AG09309 (cell line): ENCODE results near the gene ABCA4.
"Not testable (repeated sequence)": the region's sequence is repeated elsewhere in the genome, so short reads cannot be mapped to it uniquely, and the experiment has no call there.

Experiments used
- DNase-seq: peaks from one replicate; pipeline ENCODE4 v3.0.0-alpha.2; 2010; ENCODE audit warnings: low read depth
- H3K4me3 ChIP-seq: 2 replicates; pipeline ENCODE4 v1.5.1; 2011; ENCODE audit warnings: mild to moderate bottlenecking, low read depth, low read length, moderate library complexity; ENCODE audit not compliant: control insufficient read depth
- CTCF ChIP-seq: IDR thresholded peaks from 2 replicates; pipeline ENCODE4 v1.5.1; 2011; ENCODE audit warnings: mild to moderate bottlenecking, low read depth, low read length, inconsistent platforms; ENCODE audit not compliant: insufficient read depth, control insufficient read depth; ENCODE audit errors: missing control alignments

Gene ABCA4

GRCh38 chr1:94154989-94155388, 34.0 kb upstream of the ABCA4 start:
- H3K4me3 ChIP-seq, result no peak overlapping the region
- TF ChIP-seq CTCF, result no peak
- no peak for DNase-seq

GRCh38 chr1:94153133-94153532, 32.2 kb upstream of the ABCA4 start:
- no peak for TF ChIP-seq CTCF
- DNase-seq, result no peak
- H3K4me3 ChIP-seq, result no peak overlapping the region

- H3K4me3 ChIP-seq, DNase-seq: not testable (repeated sequence)
These were observed 28.2 kb upstream of the ABCA4 start for GRCh38 chr1:94149166-94149565.

- H3K4me3 ChIP-seq, result no peak overlapping the region
- TF ChIP-seq CTCF, result no peak
- no peak for DNase-seq
These were observed 25.3 kb upstream of the ABCA4 start for GRCh38 chr1:94146273-94146672.

DNA sequence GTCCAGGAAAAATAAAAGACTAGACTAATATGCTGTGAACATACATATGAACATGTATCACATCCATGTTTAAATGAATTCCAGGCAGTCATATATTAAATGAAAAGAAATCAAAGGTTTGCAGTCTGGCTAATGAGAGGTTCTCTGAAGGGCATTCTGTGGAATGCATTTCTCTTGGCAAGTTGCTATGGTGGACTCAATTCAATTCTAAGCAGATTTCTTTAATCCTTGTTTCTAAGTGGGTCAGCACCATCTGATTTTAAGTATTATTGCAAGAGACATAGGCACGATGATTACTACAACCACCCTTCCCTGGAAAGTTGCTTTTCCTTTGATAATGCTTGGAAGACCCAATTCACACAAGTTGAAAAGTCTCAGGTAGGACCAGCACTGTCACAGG, 23.9 kb upstream of the ABCA4 start:
- no peak overlapping the region for H3K4me3 ChIP-seq
- DNase-seq, result no peak
- TF ChIP-seq CTCF, result no peak

DNA sequence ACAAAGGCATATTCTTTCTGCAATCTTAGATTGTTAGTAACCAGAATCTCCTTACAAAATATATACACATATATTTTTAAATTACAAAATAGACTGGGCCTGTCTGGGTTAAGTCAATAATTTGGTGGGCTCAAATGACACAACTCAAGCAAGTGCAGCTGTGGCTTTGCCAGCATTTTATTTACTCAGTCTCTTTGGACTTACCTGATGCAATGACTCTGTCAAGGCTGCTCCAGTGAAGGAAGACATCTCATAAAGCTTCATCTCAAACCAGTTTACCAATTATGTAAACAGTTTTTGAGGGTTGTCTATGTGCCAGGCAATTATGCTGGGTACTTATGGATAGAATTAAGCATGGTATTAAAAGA, 22.8 kb upstream of the ABCA4 start:
- TF ChIP-seq CTCF, result no peak
- DNase-seq, result no peak
- H3K4me3 ChIP-seq, result no peak overlapping the region

- no peak overlapping the region for H3K4me3 ChIP-seq
- no peak for TF ChIP-seq CTCF
- DNase-seq, result no peak
These were observed 22.3 kb upstream of the ABCA4 start for GRCh38 chr1:94143173-94143808.

GRCh38 chr1:94142583-94142982, 21.6 kb upstream of the ABCA4 start:
- no peak for DNase-seq
- TF ChIP-seq CTCF, result no peak
- H3K4me3 ChIP-seq, result no peak overlapping the region
